MM.1S (cell line): Measurements from ENCODE around the gene SLC25A17.
A peak's percentile ranks its signal among the peaks of the same experiment; 100 is the strongest.

Source experiments
- DNase-seq: peaks from one replicate; pipeline ENCODE4 v3.0.0-alpha.2; 2015
- H2AFZ ChIP-seq: fragments of 300-600 bp; sonication (generic); 2 replicates; pipeline ENCODE4 v1.6.0; 2016; ENCODE audit warnings: antibody characterized with exemption, low read length
- H3F3A ChIP-seq: fragments of 300-600 bp; sonication (generic); 2 replicates; pipeline ENCODE4 v1.6.1; 2016; ENCODE audit warnings: mild to moderate bottlenecking, antibody characterized with exemption, low read length, moderate library complexity, mixed read lengths; ENCODE audit not compliant: insufficient read depth
- H3K27ac ChIP-seq: fragments of 300-600 bp; sonication (generic); 2 replicates; pipeline ENCODE4 v1.5.1; 2016; ENCODE audit warnings: mild to moderate bottlenecking, low read length
- H3K27me3 ChIP-seq: fragments of 300-600 bp; sonication (generic); replicated peaks from 2 replicates; pipeline ENCODE4 v1.6.0; 2016; ENCODE audit warnings: low read length; ENCODE audit not compliant: insufficient read depth
- H3K36me3 ChIP-seq: fragments of 300-600 bp; sonication (generic); replicated peaks from 2 replicates; pipeline ENCODE4 v1.6.1; 2016; ENCODE audit warnings: mild to moderate bottlenecking, low read length, mixed read lengths; ENCODE audit not compliant: insufficient read depth
- H3K4me1 ChIP-seq: fragments of 300-600 bp; sonication (generic); 2 replicates; pipeline ENCODE4 v1.6.1; 2016; ENCODE audit warnings: low read length, mixed read lengths
- H3K4me2 ChIP-seq: fragments of 300-600 bp; sonication (generic); 2 replicates; pipeline ENCODE4 v1.6.0; 2016; ENCODE audit warnings: low read depth, low read length
- H3K4me3 ChIP-seq: fragments of 300-600 bp; sonication (generic); 2 replicates; pipeline ENCODE4 v1.5.1; 2016; ENCODE audit warnings: low read length, mixed read lengths
- H3K79me2 ChIP-seq: fragments of 300-600 bp; sonication (generic); 2 replicates; pipeline ENCODE4 v1.6.1; 2016; ENCODE audit warnings: mixed run types, low read length, mixed read lengths
- H3K9ac ChIP-seq: fragments of 300-600 bp; sonication (generic); 2 replicates; pipeline ENCODE4 v1.6.1; 2016; ENCODE audit warnings: low read length, mixed read lengths
- H3K9me2 ChIP-seq: fragments of 300-600 bp; sonication (generic); replicated peaks from 2 replicates; pipeline ENCODE4 v1.6.1; 2016; ENCODE audit warnings: mild to moderate bottlenecking, low read length, mixed read lengths; ENCODE audit not compliant: insufficient read depth
- H3K9me3 ChIP-seq: fragments of 300-600 bp; sonication (generic); replicated peaks from 2 replicates; pipeline ENCODE4 v1.6.1; 2016; ENCODE audit warnings: mild to moderate bottlenecking, low read length, mixed read lengths; ENCODE audit not compliant: insufficient read depth
- H4K20me1 ChIP-seq: fragments of 300-600 bp; sonication (generic); 2 replicates; pipeline ENCODE4 v1.6.1; 2016; ENCODE audit warnings: mild to moderate bottlenecking, low read length, moderate library complexity, mixed read lengths; ENCODE audit not compliant: insufficient read depth
- EZH2 ChIP-seq: fragments of 300-600 bp; sonication (generic); optimal IDR thresholded peaks from 2 replicates; pipeline ENCODE3; 2017; ENCODE audit warnings: low read depth, mild to moderate bottlenecking, antibody characterized with exemption, low read length, mixed read lengths
- EZH2phosphoT487 ChIP-seq: fragments of 300-600 bp; sonication (generic); IDR thresholded peaks from 2 replicates; pipeline ENCODE4 v1.6.1; 2018; ENCODE audit warnings: antibody characterized with exemption, low read length
- TF ChIP-seq, protein P1 (sequence below): fragments of 300-600 bp; sonication (generic); IDR thresholded peaks from 2 replicates; pipeline ENCODE4 v1.5.1; 2016; ENCODE audit warnings: antibody characterized with exemption, low read length, mixed read lengths

The SLC25A17 gene

GRCh38 chr22:40818192-40818746 is 877 bp downstream of the SLC25A17 start:
- TF ChIP-seq EZH2 = no peak
- peak overlapping the region; percentile 98 for H3K4me3 ChIP-seq
- H3K79me2 ChIP-seq = peaks cover 53% of the 10 kb centered on the region
- peak overlapping the region; percentile 71 for H3K9ac ChIP-seq
- no peaks in the 10 kb centered on the region for H3K9me3 ChIP-seq
- peaks cover 17% of the 10 kb centered on the region for H3K4me1 ChIP-seq
- peaks cover 27% of the 10 kb centered on the region for H3F3A ChIP-seq
- H3K9me2 ChIP-seq = no peaks in the 10 kb centered on the region
- H3K27ac ChIP-seq = peak overlapping the region; percentile 66
- H3K27me3 ChIP-seq = no peaks in the 10 kb centered on the region
- peak; percentile 8 for DNase-seq
- no peaks in the 10 kb centered on the region for H3K36me3 ChIP-seq
- H2AFZ ChIP-seq = peak overlapping the region; percentile 94
- peak overlapping the region; percentile 93 for H3K4me2 ChIP-seq
- H4K20me1 ChIP-seq = no peaks in the 10 kb centered on the region

- H3K79me2 ChIP-seq = peaks cover 59% of the 10 kb centered on the region
- H3K4me3 ChIP-seq = peak overlapping the region; percentile 98
- H2AFZ ChIP-seq = peak overlapping the region; percentile 94
- H3K27ac ChIP-seq = peak overlapping the region; percentile 66
- H3K36me3 ChIP-seq = no peaks in the 10 kb centered on the region
- no peaks in the 10 kb centered on the region for H3K9me2 ChIP-seq
- TF ChIP-seq EZH2phosphoT487 (no peak), EZH2 (no peak)
- TF ChIP-seq, protein P1, sequence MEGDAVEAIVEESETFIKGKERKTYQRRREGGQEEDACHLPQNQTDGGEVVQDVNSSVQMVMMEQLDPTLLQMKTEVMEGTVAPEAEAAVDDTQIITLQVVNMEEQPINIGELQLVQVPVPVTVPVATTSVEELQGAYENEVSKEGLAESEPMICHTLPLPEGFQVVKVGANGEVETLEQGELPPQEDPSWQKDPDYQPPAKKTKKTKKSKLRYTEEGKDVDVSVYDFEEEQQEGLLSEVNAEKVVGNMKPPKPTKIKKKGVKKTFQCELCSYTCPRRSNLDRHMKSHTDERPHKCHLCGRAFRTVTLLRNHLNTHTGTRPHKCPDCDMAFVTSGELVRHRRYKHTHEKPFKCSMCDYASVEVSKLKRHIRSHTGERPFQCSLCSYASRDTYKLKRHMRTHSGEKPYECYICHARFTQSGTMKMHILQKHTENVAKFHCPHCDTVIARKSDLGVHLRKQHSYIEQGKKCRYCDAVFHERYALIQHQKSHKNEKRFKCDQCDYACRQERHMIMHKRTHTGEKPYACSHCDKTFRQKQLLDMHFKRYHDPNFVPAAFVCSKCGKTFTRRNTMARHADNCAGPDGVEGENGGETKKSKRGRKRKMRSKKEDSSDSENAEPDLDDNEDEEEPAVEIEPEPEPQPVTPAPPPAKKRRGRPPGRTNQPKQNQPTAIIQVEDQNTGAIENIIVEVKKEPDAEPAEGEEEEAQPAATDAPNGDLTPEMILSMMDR = no peak
- DNase-seq = peak; percentile 66
- peak overlapping the region; percentile 93 for H3K4me2 ChIP-seq
- peaks cover 17% of the 10 kb centered on the region for H3K4me1 ChIP-seq
- H3K27me3 ChIP-seq = no peaks in the 10 kb centered on the region
- peaks cover 27% of the 10 kb centered on the region for H3F3A ChIP-seq
- no peaks in the 10 kb centered on the region for H4K20me1 ChIP-seq
- H3K9me3 ChIP-seq = no peaks in the 10 kb centered on the region
- H3K9ac ChIP-seq = peak overlapping the region; percentile 71
Observed at GRCh38 chr22:40817737-40818136, 1.4 kb downstream of the SLC25A17 start.

- TF ChIP-seq EZH2 (no peak), EZH2phosphoT487 (no peak)
- TF ChIP-seq, protein P1 = no peak
- peaks cover 17% of the 10 kb centered on the region for H3K4me1 ChIP-seq
- H2AFZ ChIP-seq = no peak overlapping the region
- peaks cover 93% of the 10 kb centered on the region for H3K79me2 ChIP-seq
- no peaks in the 10 kb centered on the region for H3K9me3 ChIP-seq
- H3K4me2 ChIP-seq = no peak overlapping the region
- H4K20me1 ChIP-seq = no peaks in the 10 kb centered on the region
- H3K4me3 ChIP-seq = no peak overlapping the region
- no peaks in the 10 kb centered on the region for H3K27me3 ChIP-seq
- H3K36me3 ChIP-seq = no peaks in the 10 kb centered on the region
- no peak overlapping the region for H3K9ac ChIP-seq
- DNase-seq = no peak
- H3F3A ChIP-seq = peaks cover 18% of the 10 kb centered on the region
- H3K9me2 ChIP-seq = no peaks in the 10 kb centered on the region
- no peak overlapping the region for H3K27ac ChIP-seq
Observed at GRCh38 chr22:40813912-40814315, 5.2 kb downstream of the SLC25A17 start.

DNA sequence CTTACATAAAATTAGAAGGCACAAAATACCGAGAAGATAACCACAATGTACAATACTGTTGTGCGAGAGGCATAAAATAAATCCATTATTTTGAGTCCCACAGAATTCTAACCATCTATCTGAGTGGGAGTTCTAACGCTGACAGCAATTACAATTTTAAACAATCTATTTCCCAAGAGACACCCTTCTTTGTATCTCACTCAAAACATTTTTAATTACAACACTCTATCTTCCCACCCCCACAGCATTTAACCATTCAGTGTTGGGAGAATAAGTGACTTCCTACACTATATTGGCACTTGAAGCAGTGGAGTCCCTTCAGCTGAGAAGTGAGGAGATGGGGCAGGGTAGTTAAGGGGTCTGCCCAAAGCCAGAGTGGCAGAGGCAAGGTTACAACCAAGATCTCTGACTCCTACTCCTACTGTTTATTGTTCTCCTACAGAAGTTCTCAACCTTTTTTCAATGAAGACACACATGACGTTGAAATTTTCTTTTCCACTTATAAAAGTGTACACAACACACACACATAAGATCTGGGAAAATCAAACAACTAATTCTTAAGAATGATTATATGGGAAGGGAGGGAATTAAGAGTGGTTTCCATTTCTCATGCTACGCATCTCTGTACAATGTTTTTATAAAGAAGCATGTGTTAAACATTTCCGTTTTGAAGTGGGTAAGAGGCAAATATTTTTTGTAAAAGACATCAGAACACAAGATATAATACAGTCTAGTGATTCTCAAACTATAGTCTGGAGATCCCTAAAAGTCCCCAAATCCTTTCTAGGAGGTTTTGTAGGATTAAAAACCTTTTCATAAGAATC is 10.9 kb downstream of the SLC25A17 start:
- TF ChIP-seq, protein P1 = no peak
- TF ChIP-seq EZH2 = no peak
- no peak for TF ChIP-seq EZH2phosphoT487
- Histone ChIP-seq H3K9me3 (no peaks in the 10 kb centered on the region), H3K27ac (no peak overlapping the region), H2AFZ (no peak overlapping the region), H3K4me1 (no peaks in the 10 kb centered on the region), H4K20me1 (no peaks in the 10 kb centered on the region), H3K27me3 (no peaks in the 10 kb centered on the region), H3K4me2 (no peak overlapping the region), H3K4me3 (no peak overlapping the region), H3K79me2 (peaks cover 88% of the 10 kb centered on the region), H3F3A (no peaks in the 10 kb centered on the region), H3K9me2 (no peaks in the 10 kb centered on the region), H3K36me3 (no peaks in the 10 kb centered on the region), H3K9ac (no peak overlapping the region)
- no peak for DNase-seq
